Left ventricle myocardium inferior (tissue), 1 donor: ENCODE results near the gene PRKCI. TPM values are rescaled to one million over a fixed set of nuclear protein-coding genes. Genes with fewer than 3 reads are reported as not detected.
"Not testable (repeated sequence)": the region's sequence is repeated elsewhere in the genome, so short reads cannot be mapped to it uniquely, and the experiment has no call there.

Experiments
- DNase-seq: peaks from one replicate; pipeline ENCODE4 v3.0.0-alpha.2; 2020
- H3K27ac ChIP-seq: fragments of 200-600 bp; replicated peaks from 2 replicates; pipeline ENCODE4 v1.8.0; 2021
- H3K27me3 ChIP-seq: fragments of 200-600 bp; 2 replicates; pipeline ENCODE4 v1.8.0; 2021; ENCODE audit warnings: low read depth
- H3K36me3 ChIP-seq: fragments of 200-600 bp; 2 replicates; pipeline ENCODE4 v1.8.0; 2021
- H3K4me1 ChIP-seq: fragments of 200-600 bp; 2 replicates; pipeline ENCODE4 v1.8.0; 2021
- H3K4me3 ChIP-seq: fragments of 200-600 bp; 2 replicates; pipeline ENCODE4 v1.8.0; 2021; ENCODE audit warnings: mild to moderate bottlenecking, moderate library complexity
- H3K9me3 ChIP-seq: fragments of 200-600 bp; replicated peaks from 2 replicates; pipeline ENCODE4 v1.8.0; 2021
- CTCF ChIP-seq: fragments of 200-600 bp; IDR thresholded peaks from 2 replicates; pipeline ENCODE4 v1.8.0; 2021; ENCODE audit warnings: antibody characterized with exemption, mild to moderate bottlenecking, borderline replicate concordance
- intact Hi-C: fragments of 100-400 bp; cut with micrococcal nuclease; formaldehyde crosslinking; loops from one replicate; pipeline ENCODE4 v1.11.0; 2022
- total RNA-seq: library from RNA; stranded (reverse); fragmentation: NEBNext Ultra II Directional; extraction: Animal tissue kit (Norgen Biotek cat#: 25700); gene quantifications from one replicate; pipeline ENCODE4 v1.2.1, GENCODE V29; 2021
- donor health status: DM: no; HTN: yes; CAD: no; lungs with severe emphysema.

PRKCI gene
- total RNA-seq, 1 donor from 2014 or later: 10.9 TPM

GRCh38 chr3:170258105-170258487 is 35.9 kb downstream of the PRKCI start:
- Histone ChIP-seq H3K4me3 (no peak overlapping the region), H3K4me1 (no peaks in the 10 kb centered on the region), H3K9me3 (peaks cover 21% of the 10 kb centered on the region), H3K27me3 (no peaks in the 10 kb centered on the region), H3K36me3 (peaks cover 20% of the 10 kb centered on the region), H3K27ac (no peak overlapping the region)
- DNase-seq: no peak
- TF ChIP-seq CTCF: no peak
- intact Hi-C loops: no loop called here

GRCh38 chr3:170259907-170260306 is 37.7 kb downstream of the PRKCI start:
- Histone ChIP-seq H3K4me1 (no peaks in the 10 kb centered on the region), H3K9me3 (peaks cover 14% of the 10 kb centered on the region), H3K36me3 (peaks cover 36% of the 10 kb centered on the region), H3K27ac (no peak overlapping the region), H3K4me3 (no peak overlapping the region), H3K27me3 (no peaks in the 10 kb centered on the region)
- DNase-seq: no peak
- intact Hi-C loops: no loop called here
- no peak for TF ChIP-seq CTCF

- intact Hi-C loops: no loop called here
Measured at GRCh38 chr3:170267793-170268192, 45.6 kb downstream of the PRKCI start.

GRCh38 chr3:170269673-170270254 is 47.5 kb downstream of the PRKCI start:
- intact Hi-C loops: not testable (repeated sequence)

More at GRCh38 chr3:170267793-170268192, 45.6 kb downstream of the PRKCI start:
- H3K9me3 ChIP-seq: no peaks in the 10 kb centered on the region
- peaks cover 64% of the 10 kb centered on the region for H3K36me3 ChIP-seq
- H3K27ac ChIP-seq: no peak overlapping the region
- no peaks in the 10 kb centered on the region for H3K4me1 ChIP-seq
- no peak for DNase-seq
- H3K27me3 ChIP-seq: no peaks in the 10 kb centered on the region
- H3K4me3 ChIP-seq: no peak overlapping the region
- TF ChIP-seq CTCF: no peak

GRCh38 chr3:170270282-170270881 is 48.2 kb downstream of the PRKCI start:
- H3K4me3 ChIP-seq: no peak overlapping the region
- intact Hi-C loops: no loop called here
- H3K4me1 ChIP-seq: no peaks in the 10 kb centered on the region
- H3K9me3 ChIP-seq: no peaks in the 10 kb centered on the region
- no peak for TF ChIP-seq CTCF
- H3K36me3 ChIP-seq: peaks cover 69% of the 10 kb centered on the region
- DNase-seq: no peak
- no peak overlapping the region for H3K27ac ChIP-seq
- no peaks in the 10 kb centered on the region for H3K27me3 ChIP-seq

More at GRCh38 chr3:170269673-170270254, 47.5 kb downstream of the PRKCI start:
- H3K27ac ChIP-seq, H3K4me3 ChIP-seq, DNase-seq, H3K9me3 ChIP-seq, H3K27me3 ChIP-seq, H3K4me1 ChIP-seq: not testable (repeated sequence)
- H3K36me3 ChIP-seq: peaks cover 68% of the 10 kb centered on the region

- Histone ChIP-seq H3K27me3 (no peaks in the 10 kb centered on the region), H3K4me1 (no peaks in the 10 kb centered on the region), H3K36me3 (peaks cover 67% of the 10 kb centered on the region), H3K27ac (no peak overlapping the region), H3K4me3 (no peak overlapping the region), H3K9me3 (no peaks in the 10 kb centered on the region)
- intact Hi-C loops: no loop called here
- no peak for TF ChIP-seq CTCF
- DNase-seq: no peak
Measured at GRCh38 chr3:170274641-170275040, 52.4 kb downstream of the PRKCI start.
